CD4-positive, alpha-beta T cell treated with Interleukin-17A for 1 hour (primary cell): ENCODE data around the gene B4GALT1.

Experiments used
- DNase-seq: peaks from one replicate; pipeline ENCODE4 v3.0.0-alpha.2; 2020

The B4GALT1 gene

DNA sequence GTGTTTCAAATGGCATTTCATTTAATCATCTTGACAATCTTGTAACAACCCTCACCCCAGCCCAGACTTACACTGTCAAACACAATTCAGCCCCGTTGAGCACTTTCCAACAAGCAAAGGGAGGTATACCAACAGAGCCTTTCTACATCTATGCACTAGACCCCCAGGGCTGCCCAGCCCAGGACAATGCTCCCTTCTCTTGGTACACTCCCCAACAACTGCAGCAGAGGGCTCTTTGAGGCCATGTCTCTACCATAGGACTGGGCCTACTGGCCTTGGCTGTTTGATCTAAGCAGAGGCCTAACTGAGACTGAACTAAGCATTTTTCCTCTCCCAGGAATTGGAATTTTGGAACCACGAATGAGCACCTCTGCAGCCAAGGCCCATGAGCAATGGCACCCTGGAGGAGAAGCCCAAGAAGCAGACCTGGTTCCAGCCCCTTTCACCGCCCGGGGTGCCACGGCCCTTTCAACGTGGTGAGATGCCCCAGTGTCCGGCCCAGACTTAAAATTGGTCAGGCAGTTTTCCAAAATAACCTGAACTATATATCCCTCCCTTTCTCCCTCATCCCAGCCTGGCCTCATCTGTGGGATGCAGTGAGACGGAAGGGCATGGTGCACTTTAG is 43.6 kb downstream of the B4GALT1 start:
- DNase-seq: no peak

DNA sequence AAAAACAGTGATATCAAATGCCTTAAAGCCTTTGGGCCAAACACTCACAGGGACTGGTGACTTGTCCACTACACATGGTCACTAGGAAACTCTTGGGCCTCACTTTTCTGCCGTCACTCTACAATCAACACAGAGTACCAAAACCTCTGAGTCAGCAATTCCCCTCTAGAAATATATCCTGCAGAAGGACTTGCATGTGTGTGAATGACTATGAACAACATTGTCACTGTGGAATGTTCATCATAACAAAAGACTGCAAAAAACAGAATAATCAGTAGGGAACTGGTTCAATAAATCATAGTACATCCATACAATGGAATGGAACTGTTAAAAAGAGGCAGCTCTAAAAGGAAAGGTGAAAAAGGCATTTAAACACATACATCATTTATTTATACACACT is 46.5 kb downstream of the B4GALT1 start:
- no peak for DNase-seq

DNA sequence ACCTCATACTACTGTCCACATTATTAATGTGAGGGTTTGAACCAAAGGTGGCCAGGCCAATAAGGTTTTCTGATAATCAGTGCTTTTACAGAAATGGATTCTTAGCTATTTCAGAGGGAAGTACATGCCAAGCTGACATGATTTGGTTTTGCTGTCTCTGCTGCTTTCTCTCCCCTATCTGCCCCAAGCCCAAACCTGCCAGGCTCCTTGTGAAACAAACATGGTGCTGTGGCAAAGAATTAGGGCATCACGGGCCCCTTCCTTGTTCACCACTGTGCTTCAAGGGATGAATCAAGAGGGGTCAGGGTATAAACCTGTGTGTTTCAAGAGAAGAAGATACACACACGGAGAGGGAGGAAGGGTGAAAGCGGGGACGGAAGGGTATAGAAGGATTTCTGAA is 49.3 kb downstream of the B4GALT1 start:
- DNase-seq: no peak

DNA sequence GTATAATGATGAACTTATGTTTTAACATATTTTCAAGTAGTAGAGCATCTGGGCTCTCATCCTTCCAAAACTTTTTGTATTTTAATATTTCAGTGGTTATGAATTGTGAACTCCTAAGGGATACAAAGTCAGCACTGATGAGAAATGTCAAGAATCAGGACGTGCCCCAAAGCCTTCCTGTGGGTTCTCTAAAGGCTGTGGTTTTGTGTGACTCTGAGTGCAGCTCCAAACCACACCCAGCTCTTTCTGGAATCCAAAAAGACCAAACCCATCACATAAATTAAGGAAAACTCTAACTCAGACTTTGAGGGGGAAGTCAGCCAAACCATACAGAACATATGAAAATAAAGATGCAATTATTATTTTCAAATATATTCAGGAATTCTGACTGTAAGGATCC is 49.8 kb downstream of the B4GALT1 start:
- no peak for DNase-seq

DNA sequence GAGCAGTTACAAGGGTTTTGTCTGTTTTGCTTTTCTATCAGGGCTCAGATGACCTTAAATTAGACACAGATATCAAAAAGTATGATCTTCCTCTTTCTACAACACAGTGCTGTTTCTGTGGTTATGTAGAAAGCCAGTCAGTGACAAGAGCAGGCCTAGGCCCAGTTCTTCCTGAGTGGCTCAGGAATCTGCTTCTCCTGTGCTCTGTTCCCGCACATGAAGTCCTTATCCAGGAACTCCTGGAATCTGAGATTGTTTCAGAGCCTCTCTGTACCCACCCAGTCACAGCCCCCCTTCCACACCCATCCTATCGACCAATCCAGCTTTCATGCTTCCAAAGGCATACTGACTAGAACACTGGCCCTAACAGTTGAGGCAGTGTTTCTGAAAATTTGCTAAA is 50.3 kb downstream of the B4GALT1 start:
- no peak for DNase-seq

DNA sequence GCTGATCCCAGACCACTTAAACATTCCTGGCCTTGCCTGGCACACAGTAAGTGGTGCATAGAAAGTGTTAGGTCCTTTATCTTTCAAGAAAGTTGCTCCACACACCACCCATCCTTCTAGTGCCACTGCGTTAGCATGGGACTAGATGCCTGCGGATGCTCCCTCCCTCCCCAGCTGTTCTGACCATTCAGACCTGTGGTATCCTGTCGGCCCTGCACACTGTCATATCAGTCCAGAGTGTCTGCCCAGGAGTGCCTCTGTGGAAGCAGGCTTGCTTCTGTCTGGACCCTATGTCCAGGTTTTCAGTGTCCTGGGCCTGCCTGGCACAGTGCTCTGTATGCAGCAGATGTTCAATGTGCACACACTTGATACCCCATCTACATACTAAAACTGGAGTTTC is 52.4 kb downstream of the B4GALT1 start:
- no peak for DNase-seq

DNA sequence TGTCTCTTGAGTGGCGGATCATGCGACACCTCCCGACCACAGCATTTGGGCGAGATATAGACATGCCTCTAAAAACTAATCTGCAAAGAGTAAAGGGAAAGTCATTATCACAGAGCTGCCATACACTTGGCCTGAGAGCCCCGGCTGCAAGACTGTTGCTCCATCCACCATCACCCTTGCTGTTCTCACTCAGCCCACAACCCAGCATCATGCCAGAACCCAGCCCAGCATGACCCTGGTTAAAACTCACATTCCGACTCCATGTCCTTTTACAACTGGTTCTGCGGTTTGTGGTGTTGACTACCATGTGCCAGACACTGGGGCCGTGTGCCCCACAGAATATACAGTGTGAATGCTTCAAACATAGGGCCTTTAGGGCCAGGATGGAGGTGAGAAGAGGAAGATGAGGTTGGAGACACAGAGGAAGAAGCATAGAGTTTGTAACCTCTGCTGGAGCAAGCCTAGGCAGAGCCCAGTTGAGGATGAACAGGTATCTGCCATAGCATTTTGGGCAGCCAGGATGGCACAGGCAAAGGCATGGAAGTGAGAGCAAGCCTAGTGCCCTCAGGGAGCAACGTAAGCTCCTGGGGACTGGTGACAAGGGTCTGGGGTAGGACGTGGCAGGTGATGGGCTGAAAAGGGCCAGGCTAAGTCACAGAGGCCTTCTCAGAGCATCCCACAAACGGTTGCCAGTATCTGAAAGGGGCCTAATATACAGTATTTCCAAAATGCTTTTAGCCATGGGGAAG is 53.2 kb downstream of the B4GALT1 start:
- DNase-seq: no peak

DNA sequence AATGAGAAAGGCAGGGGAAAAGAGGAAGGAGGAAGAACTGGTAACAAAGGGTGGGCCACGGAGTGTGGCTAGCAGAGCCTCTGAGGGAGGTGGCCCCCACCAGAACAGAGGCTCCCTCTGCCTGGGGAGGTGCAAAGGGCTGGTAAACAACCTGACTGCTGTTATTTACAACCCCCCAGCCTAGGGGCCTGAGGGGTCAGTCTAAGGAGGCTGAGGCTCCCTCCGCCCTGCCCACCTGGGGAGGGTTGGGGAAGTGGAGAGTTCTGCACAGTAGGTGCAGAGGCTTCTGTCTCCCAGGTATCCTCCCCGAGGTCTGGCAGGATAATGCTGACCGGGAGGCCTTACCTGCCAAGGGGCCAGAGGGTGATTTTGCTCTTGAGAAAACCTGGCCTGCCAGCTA is 55.0 kb downstream of the B4GALT1 start:
- DNase-seq: no peak

DNA sequence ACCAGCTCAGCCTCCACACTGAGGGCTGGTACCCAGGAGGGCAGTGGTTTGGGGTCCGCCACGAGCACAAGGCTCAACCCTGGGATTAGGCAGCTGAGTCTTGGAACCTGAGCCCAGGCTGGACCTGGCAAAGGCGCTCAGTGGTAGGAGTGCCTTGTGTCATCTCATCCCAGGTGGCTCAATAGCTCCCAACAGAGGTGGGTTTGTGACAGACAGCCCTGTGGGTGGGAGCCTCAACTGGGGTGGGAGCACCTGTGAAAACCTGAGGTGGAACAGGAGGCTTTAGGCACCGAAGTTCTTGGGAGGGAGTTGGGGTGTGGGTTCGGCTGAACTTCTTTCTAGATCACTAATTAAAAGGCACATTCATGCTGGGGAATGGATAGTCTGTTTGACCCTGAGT is 55.5 kb downstream of the B4GALT1 start:
- DNase-seq: no peak

DNA sequence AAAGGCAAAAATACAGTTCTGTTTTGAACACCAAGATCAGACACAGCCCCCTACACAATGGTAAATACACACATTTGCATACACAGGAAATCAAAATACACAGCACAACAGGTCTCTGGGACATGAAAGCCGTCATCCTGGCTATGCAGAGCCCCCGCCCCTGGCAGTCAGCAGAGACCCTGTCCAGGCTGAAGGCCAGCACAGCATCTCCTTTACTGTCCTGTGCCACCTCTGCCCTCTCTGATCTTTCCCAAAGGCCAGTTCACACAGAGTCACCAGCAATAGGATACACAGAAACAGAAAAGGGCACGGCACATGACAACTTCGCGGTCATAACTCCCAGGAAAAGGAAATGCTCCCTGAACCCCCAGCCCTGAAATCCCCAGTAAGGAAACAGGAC is 56.5 kb downstream of the B4GALT1 start:
- no peak for DNase-seq

DNA sequence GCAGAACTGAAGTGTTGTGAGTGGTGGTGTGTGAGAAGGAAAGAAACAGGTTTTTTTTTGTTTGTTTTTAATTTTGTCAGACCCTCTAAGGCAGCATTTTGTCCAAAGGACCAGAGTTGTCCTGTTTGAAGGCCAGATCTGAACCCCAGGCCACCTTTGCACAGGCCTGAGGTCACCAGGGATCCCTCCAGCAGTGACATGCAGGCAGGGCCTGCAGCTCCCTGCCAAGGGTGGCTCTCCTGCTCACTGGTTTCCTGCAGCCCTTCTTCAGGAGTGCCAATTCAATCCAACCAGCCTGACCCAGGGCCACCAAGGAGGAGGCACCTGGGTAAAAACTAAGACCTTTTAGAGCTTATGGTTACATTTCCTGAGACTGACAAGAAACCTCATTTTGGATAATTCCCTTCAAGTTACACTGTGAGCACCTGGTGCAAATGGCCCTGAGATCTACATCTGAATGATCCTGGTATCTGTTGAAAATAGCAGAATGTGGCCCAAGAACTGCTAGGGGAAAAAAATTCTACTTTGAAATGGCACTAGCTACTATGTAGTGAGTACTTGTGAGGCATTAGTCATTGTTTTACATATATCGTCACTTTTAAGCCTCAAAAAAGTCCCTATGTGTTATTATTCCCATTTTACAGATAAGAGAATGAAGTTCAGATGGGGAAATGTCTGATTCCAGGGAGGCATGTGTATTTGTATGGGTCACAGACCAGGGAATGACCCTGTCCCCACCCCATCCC is 57.1 kb downstream of the B4GALT1 start:
- DNase-seq: no peak

DNA sequence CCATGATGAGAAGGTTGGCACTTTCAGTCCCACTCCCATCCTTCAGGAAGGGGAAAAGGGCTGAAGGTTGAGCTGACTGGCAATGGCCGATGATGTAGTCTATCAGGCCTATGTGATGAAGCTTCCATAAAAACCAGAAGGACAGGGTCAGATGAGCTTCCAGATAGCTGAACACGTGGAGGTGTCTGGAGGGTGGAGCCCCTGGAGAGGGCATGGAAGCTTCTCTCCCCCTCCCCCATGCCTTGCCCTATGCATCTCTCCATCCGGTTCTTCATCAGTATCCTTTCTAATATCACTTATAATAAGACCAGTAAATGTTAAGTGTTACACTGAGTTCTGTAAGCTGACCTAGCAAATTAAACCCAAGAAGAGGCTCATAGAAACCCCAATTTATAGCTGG is 58.0 kb downstream of the B4GALT1 start:
- no peak for DNase-seq

DNA sequence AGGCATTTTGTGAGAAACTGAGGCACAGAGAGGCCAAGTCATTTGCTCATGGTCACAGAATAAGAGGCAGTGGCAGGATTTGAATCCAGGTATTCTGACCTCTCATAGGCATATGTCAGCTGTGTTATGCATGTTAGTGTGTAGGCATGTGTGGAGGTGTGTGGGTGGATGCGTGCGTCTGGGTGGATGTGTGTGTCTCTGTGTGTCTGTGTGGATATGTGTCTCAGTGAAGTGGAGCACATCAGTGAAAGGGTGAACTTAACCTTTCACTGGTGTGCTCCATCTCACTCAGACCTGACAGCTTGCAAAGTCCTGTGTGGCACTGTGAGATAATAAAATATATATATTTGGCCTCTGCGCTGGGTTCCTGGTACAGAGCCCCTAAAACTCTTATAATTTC is 58.7 kb downstream of the B4GALT1 start:
- no peak for DNase-seq

DNA sequence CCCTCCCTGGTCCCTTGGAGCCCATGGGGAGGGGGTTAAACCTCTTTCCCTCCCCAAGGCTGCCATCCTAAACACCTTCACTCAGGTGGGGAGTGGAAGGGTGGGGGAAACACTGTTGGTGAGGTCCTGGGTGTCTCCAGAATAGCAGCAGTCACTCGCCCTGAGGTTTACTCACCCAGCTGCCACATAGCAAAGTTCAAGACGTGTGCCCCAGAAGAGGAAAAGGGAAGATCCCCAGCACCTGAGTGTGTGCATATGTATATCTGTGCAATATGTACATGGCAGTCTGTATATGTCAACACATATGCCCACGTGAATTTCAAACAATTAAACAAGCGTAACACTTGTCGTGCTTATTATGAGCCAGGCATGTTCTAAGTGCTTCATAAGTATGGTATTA is 59.4 kb downstream of the B4GALT1 start:
- DNase-seq: no peak

DNA sequence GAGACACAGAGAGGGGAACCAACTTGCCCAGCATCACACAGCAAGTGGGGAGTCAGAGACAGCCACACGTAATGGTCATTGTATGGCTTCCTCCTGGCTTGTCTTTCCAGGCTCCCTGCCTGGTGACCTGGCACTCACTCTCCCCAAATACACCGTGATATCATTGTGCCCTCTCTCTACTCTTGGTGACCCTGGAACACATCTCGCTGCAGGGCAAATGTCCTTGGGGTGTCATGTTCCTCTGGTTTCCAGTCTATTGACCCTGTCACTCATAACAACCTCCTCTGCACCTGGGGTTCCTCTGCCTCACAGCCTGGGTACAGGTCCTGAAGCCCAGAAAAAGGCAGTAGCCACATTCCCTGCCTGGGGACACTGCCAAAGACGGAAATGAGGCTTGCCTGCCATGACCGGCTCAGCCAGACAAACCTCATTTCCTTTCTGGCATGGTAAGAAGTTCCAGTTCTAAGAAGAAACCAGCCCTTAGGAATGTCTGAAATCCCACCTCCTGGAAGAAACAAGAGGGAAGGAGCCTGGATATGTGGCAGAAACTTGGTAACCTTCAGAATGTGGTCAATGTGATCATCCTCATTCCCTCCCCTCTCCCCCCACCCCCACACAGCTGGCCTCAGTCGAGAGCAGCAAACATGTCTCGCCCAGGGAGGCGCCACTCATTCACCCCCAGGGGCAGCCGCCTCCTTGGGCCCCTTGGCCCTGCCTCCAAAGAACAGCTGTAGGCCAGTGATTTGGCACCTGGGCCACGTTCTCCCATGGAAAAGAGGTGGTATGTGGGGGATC is 60.1 kb downstream of the B4GALT1 start:
- no peak for DNase-seq

DNA sequence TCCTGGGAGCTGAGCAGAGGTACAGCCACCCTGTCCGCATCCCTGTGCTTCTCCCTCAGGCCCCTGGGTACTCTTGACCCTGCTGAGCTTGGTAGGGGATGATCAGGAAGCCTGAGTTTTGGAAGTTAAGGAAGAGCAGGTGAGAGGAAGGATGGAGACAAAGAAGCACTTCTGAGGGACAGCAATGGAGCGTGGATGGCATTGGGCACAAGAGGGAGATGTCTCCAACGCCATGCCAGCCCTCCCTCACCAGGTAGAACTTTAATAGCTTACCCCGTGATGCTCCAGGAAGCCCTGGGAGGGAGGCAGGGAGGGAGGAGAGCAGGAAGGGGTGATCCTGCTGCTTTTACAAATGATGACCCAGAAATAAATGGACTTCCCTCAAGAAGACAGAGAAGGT is 60.8 kb downstream of the B4GALT1 start:
- DNase-seq: no peak

DNA sequence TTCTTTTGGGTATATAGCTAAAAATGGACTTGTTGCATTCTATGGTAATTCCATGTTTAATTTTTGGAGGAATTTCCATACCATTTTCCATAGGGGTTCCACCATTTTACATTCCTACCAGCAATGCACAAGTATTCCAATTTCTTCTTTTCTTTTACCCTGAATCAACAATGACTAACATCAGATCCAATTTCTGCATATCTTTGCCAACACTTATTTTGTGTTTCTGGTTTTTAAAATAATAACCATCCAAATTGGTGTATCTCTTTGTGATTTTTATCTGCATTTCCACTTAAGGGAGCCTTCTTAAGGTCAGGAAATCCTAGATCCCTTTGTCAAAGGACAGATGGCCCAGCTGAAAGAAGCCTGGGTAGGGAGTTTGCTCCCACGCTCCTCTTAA is 61.2 kb downstream of the B4GALT1 start:
- DNase-seq: no peak

DNA sequence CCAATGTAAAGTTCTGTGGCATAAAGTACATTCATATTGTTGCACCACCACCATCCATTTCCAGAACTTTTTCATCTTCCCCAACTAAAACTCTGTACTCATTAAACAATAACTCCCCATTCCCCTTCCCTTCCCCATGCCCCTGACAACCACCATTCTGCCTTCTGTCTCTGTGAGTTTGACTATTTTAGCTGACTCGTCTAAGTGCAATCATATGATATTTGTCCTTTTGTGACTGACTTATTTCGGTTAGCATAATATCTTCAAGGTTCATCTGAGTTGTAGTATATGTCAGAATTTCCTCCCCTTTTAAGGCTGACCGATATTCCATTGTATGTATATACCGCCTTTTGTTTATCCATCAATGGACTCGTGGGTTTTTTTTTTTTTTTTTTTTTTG is 61.6 kb downstream of the B4GALT1 start:
- no peak for DNase-seq

DNA sequence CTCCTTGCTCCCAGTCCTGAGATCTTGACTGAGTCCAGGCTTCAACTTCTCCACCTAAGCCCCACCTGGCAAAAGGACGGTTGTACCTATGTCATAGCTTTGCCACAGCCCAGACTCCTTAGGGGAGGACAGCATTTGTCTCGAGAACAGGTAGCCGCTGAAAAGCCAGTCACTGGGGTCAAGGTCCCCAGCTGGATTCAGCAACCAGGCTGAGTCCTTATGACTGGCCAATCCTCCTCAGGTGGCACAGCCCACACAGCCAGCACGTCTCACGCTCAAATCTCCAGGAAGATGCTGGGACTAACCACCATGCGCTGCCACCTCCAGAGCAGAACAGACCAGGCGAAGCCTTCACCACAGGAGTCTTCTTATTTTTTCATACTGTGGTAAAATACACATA is 62.7 kb downstream of the B4GALT1 start:
- DNase-seq: no peak

DNA sequence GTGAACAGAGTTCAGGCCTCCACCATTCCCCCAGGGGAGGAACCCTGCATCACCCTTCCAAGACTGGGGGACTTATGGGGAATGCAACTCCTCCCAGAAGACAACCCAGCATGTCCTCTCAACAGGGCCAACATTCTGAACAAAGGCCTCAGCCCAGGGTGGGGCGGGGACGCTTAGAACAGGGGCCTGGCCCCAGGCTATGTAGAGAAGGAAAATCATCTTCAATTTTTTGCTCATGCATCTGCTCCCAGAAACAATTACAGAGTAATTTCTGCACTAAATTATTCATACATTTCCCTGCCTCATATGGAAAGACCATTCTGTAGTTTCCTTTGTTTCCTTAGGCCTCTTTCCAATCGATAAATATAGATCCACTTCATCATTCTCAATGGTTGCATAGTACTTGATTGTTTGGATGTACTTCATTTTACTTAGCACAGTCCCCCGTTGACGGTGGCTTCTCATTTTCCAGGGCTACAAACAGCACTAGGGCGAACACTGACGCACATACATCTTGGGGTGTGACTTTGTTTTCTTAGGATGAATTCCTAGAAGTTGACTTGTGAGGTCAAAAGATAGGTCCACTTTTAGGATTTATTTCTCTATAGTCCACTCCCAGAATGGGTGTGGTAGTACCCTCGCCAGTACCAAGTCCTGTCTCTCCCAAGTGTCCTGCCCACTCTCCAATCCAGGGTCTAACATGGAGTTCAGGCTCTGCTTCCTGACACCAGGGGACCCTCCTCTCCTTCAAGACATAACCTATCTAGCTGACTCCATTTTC is 63.4 kb downstream of the B4GALT1 start:
- no peak for DNase-seq

DNA sequence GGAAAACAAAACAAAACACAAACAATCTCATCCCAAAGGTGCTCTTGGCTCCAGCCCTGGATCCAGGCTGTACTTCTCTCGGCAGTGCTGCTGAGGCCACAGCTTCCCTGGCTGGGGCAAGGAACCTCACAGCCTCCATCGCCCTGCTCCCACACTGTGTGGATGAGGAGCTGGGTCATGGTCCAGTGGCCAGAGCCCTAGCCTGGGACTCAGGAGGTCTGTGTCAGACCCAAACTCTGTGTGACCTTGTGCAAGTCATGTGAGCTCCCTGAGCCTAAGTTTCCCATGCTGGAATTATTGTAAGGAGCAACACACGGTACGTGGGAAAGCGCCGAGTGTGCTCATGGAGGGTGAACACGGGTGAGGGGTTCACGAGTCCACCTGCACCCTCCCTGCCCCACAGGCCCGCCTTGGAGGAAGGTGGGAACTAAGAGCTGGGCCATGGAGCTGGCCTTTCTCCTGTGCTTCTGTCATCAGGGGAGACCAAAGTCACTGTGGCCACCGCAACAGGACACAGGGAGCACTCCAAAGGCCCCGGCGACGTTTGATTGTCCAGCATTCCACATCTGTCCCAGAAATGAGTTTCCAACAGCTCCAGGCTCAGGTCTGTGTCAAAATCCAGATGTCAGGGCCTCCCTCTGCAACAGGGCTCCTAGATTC is 64.5 kb downstream of the B4GALT1 start:
- no peak for DNase-seq
